K562 (cell line): ENCODE measurements around the gene DENND2A. TPM values are rescaled to one million over a fixed set of nuclear protein-coding genes. Genes with fewer than 3 reads are reported as not detected.

Source experiments
- CEBPG ChIP-seq, 3 experiments: fragments of 200-800 bp in 1 of 3; sonication (Bioruptor generic) in 1 of 3; sonication (generic) in 1 of 3; formaldehyde crosslinking in 1 of 3; IDR thresholded peaks in 2 of 3; conservative IDR thresholded peaks in 1 of 3; 2 replicates each; pipeline versions ENCODE4 v1.6.1 to v1.8.0; 2016 to 2022; ENCODE audit warnings: missing compliant biosample characterization in 2 of 3, missing genetic modification characterization in 2 of 3, mild to moderate bottlenecking in 1 of 3, missing genetic modification reagents in 1 of 3
- HINFP ChIP-seq: fragments of 450-650 bp; conservative IDR thresholded peaks from 2 replicates; pipeline ENCODE4 v1.6.1; 2016; ENCODE audit warnings: missing genetic modification characterization, low read depth, mild to moderate bottlenecking, control low read depth, missing compliant biosample characterization
- KHSRP ChIP-seq: fragments of 450-650 bp; IDR thresholded peaks from 2 replicates; pipeline ENCODE4 v1.6.1; 2017
- TARDBP ChIP-seq: fragments of 450-650 bp; IDR thresholded peaks from 2 replicates; pipeline ENCODE4 v1.6.1; 2016
- ZBED1 ChIP-seq: IDR thresholded peaks from 2 replicates; pipeline ENCODE4 v1.6.1; 2014
- ZNF3 ChIP-seq: fragments of 250-450 bp; sonication (Bioruptor Pico); IDR thresholded peaks from 2 replicates; pipeline ENCODE4 v1.5.0; 2021; ENCODE audit warnings: mild to moderate bottlenecking, moderate library complexity
- polyA plus RNA-seq, 8 experiments: library from polyadenylated mRNA; depleted of rRNA in 4 of 8; stranded (reverse) in 5 of 8; unstranded in 3 of 8; fragments of >200 nt; fragmentation: Nextera tagmentation in 2 of 8; fragmentation: Illumina TruSeq in 1 of 8; extraction: Ambion mirVana in 2 of 8; extraction: Trizol in 1 of 8; gene quantifications; 2 replicates each; pipeline versions ENCODE4 v1.2.1 to v1.2.3, GENCODE V29; 2011 to 2014; ENCODE audit warnings: inconsistent platforms in 1 of 8, missing spikeins in 1 of 8
- total RNA-seq, 7 experiments: library from RNA; depleted of rRNA in 6 of 7; stranded (reverse); fragments of >200 nt in 6 of 7; fragmentation: Illumina TruSeq in 2 of 7; extraction: Trizol in 2 of 7; gene quantifications; 2 replicates each; pipeline versions ENCODE4 v1.2.1 to v1.2.3, GENCODE V29; 2011 to 2021; ENCODE audit warnings: low replicate concordance in 1 of 7
- TF ChIP-seq, protein P1 (sequence below): fragments of 450-650 bp; IDR thresholded peaks from 2 replicates; pipeline ENCODE4 v1.6.1; 2016; ENCODE audit warnings: borderline replicate concordance
- TF ChIP-seq, protein P2 (sequence below): fragments of 200-600 bp; sonication (generic); IDR thresholded peaks from one replicate; pipeline ENCODE4 v1.6.1; 2012; ENCODE audit warnings: mild to moderate bottlenecking, low read depth, low read length, inconsistent platforms
- TF ChIP-seq, protein P3 (sequence below), 3 experiments: IDR thresholded peaks in 2 of 3; conservative IDR thresholded peaks in 1 of 3; 2 replicates each; pipeline ENCODE4 v1.5.1; 2011 to 2012; ENCODE audit warnings: low read length in 3 of 3, mild to moderate bottlenecking in 3 of 3, control low read depth in 2 of 3, improper control_type of control experiment in 1 of 3, inconsistent platforms in 1 of 3, low read depth in 1 of 3, mixed read lengths in 1 of 3, moderate library complexity in 1 of 3; ENCODE audit not compliant: insufficient read depth in 2 of 3

DENND2A gene
- total and polyA plus RNA-seq, 9 of the 15 experiments (the other 6 are each of a cell fraction or from before 2014, with no cell fraction given), result not detected

- TF ChIP-seq TARDBP (no peak), ZNF3 (CRISPR knock-in tag) (no peak), ZBED1 (no peak), CEBPG (CRISPR knock-in tag; IDR thresholded peaks at IDR 0.05) (peak; percentile 42; the same call in 1 of the 2 replicates), CEBPG (tag; conservative IDR thresholded peaks at IDR 0.05 in 1 of 2, IDR thresholded peaks at IDR 0.05 in 1 of 2) (no peak), KHSRP (no peak), HINFP (no peak)
- TF ChIP-seq, protein P1, sequence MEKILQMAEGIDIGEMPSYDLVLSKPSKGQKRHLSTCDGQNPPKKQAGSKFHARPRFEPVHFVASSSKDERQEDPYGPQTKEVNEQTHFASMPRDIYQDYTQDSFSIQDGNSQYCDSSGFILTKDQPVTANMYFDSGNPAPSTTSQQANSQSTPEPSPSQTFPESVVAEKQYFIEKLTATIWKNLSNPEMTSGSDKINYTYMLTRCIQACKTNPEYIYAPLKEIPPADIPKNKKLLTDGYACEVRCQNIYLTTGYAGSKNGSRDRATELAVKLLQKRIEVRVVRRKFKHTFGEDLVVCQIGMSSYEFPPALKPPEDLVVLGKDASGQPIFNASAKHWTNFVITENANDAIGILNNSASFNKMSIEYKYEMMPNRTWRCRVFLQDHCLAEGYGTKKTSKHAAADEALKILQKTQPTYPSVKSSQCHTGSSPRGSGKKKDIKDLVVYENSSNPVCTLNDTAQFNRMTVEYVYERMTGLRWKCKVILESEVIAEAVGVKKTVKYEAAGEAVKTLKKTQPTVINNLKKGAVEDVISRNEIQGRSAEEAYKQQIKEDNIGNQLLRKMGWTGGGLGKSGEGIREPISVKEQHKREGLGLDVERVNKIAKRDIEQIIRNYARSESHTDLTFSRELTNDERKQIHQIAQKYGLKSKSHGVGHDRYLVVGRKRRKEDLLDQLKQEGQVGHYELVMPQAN, result peak; percentile 39; the same call in 1 of the 2 replicates
- TF ChIP-seq, protein P2, sequence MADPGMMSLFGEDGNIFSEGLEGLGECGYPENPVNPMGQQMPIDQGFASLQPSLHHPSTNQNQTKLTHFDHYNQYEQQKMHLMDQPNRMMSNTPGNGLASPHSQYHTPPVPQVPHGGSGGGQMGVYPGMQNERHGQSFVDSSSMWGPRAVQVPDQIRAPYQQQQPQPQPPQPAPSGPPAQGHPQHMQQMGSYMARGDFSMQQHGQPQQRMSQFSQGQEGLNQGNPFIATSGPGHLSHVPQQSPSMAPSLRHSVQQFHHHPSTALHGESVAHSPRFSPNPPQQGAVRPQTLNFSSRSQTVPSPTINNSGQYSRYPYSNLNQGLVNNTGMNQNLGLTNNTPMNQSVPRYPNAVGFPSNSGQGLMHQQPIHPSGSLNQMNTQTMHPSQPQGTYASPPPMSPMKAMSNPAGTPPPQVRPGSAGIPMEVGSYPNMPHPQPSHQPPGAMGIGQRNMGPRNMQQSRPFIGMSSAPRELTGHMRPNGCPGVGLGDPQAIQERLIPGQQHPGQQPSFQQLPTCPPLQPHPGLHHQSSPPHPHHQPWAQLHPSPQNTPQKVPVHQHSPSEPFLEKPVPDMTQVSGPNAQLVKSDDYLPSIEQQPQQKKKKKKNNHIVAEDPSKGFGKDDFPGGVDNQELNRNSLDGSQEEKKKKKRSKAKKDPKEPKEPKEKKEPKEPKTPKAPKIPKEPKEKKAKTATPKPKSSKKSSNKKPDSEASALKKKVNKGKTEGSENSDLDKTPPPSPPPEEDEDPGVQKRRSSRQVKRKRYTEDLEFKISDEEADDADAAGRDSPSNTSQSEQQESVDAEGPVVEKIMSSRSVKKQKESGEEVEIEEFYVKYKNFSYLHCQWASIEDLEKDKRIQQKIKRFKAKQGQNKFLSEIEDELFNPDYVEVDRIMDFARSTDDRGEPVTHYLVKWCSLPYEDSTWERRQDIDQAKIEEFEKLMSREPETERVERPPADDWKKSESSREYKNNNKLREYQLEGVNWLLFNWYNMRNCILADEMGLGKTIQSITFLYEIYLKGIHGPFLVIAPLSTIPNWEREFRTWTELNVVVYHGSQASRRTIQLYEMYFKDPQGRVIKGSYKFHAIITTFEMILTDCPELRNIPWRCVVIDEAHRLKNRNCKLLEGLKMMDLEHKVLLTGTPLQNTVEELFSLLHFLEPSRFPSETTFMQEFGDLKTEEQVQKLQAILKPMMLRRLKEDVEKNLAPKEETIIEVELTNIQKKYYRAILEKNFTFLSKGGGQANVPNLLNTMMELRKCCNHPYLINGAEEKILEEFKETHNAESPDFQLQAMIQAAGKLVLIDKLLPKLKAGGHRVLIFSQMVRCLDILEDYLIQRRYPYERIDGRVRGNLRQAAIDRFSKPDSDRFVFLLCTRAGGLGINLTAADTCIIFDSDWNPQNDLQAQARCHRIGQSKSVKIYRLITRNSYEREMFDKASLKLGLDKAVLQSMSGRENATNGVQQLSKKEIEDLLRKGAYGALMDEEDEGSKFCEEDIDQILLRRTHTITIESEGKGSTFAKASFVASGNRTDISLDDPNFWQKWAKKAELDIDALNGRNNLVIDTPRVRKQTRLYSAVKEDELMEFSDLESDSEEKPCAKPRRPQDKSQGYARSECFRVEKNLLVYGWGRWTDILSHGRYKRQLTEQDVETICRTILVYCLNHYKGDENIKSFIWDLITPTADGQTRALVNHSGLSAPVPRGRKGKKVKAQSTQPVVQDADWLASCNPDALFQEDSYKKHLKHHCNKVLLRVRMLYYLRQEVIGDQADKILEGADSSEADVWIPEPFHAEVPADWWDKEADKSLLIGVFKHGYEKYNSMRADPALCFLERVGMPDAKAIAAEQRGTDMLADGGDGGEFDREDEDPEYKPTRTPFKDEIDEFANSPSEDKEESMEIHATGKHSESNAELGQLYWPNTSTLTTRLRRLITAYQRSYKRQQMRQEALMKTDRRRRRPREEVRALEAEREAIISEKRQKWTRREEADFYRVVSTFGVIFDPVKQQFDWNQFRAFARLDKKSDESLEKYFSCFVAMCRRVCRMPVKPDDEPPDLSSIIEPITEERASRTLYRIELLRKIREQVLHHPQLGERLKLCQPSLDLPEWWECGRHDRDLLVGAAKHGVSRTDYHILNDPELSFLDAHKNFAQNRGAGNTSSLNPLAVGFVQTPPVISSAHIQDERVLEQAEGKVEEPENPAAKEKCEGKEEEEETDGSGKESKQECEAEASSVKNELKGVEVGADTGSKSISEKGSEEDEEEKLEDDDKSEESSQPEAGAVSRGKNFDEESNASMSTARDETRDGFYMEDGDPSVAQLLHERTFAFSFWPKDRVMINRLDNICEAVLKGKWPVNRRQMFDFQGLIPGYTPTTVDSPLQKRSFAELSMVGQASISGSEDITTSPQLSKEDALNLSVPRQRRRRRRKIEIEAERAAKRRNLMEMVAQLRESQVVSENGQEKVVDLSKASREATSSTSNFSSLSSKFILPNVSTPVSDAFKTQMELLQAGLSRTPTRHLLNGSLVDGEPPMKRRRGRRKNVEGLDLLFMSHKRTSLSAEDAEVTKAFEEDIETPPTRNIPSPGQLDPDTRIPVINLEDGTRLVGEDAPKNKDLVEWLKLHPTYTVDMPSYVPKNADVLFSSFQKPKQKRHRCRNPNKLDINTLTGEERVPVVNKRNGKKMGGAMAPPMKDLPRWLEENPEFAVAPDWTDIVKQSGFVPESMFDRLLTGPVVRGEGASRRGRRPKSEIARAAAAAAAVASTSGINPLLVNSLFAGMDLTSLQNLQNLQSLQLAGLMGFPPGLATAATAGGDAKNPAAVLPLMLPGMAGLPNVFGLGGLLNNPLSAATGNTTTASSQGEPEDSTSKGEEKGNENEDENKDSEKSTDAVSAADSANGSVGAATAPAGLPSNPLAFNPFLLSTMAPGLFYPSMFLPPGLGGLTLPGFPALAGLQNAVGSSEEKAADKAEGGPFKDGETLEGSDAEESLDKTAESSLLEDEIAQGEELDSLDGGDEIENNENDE, result no peak
- TF ChIP-seq, protein P3, sequence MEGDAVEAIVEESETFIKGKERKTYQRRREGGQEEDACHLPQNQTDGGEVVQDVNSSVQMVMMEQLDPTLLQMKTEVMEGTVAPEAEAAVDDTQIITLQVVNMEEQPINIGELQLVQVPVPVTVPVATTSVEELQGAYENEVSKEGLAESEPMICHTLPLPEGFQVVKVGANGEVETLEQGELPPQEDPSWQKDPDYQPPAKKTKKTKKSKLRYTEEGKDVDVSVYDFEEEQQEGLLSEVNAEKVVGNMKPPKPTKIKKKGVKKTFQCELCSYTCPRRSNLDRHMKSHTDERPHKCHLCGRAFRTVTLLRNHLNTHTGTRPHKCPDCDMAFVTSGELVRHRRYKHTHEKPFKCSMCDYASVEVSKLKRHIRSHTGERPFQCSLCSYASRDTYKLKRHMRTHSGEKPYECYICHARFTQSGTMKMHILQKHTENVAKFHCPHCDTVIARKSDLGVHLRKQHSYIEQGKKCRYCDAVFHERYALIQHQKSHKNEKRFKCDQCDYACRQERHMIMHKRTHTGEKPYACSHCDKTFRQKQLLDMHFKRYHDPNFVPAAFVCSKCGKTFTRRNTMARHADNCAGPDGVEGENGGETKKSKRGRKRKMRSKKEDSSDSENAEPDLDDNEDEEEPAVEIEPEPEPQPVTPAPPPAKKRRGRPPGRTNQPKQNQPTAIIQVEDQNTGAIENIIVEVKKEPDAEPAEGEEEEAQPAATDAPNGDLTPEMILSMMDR (IDR thresholded peaks at IDR 0.05 in 2 of 3, conservative IDR thresholded peaks at IDR 0.05 in 1 of 3; ENCODE audit: insufficient read depth in 2 of 3, low read depth in 1 of 3, low read length in 3 of 3), result no peak
These were observed 162.2 kb downstream of the DENND2A start (continued) for GRCh38 chr7:140478246-140479061.
